NOMO-1 (cell line): ENCODE measurements around the gene MTCL3.
"Not testable (repeated sequence)": the region's sequence is repeated elsewhere in the genome, so short reads cannot be mapped to it uniquely, and the experiment has no call there.

Experiments
- DNase-seq, 2 experiments: peaks; one replicate each; lab custom pipeline; 2025; ENCODE audit not compliant: unreplicated experiment in 2 of 2; lab: John Stamatoyannopoulos, UW

MTCL3 gene

DNA sequence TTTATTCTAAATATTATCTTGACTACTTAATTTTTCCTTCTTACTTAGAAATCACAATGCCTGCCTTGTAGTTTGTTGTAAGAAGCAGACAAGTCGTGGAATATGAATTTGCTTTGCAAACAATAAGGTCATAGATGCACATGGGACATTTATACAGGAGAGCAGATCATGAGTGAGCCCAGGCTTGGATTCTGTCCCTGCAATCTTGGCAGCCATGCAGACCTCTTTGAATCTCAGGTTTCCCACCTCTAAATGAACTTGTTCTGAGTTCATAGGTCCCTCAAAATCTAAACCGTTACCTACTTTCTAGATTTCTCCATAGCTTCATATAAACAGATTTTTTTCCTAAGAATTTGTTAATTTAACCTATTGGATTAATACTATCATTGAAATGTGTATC lies 79.4 kb downstream of the MTCL3 start:
- DNase-seq: no peak

DNA sequence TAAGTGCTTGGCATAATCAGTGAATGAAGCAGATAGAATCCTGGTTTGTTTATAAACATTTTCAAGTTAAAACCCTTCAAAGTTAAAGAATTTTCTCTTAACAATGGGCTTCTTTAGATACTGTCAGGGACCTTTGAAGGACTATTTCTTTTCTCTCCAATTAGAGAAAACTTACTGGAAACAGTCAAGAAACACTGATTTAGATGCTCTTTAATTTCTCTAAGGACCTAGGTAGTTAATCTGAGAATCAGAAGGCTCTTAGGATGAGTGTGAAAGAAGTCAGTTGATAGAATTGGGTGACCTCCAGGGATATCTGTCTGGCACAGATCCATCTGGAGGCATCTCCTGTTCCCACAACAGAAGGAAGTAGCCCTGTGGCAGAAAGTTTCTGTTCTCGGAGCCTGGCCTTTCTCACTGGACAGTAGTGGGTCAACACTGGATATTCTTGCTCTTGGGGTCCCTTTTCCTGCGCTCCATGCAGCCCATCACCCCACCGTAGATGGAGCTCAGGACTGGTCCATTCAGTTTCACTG lies 82.5 kb downstream of the MTCL3 start:
- DNase-seq: no peak

DNA sequence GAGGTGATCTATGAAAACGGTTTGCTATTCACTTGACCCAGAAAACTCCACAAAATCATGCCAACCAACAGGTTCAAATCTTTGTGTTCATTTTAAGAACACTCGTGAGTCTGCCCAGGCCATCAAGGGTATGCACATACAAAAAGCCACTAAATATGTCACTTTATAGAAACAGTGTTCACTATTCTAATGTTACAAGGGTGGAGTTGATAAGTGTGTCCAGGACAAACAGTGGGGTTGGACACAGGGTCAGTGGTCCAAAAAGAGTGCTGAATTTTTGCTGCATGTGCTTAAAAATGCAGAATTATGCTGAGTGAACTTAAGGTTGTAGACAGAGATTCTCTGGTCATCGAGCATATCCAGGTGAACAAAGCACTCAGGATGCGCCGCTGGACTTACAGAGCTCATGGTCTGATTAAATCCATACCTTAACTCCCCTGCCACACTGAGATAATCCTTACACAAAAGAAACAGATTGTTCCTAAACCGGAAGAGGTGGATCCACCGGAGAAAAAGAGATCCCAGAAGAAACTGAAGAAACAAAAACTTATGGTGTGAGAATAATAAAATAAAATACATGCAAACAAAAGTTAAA lies 83.4 kb downstream of the MTCL3 start:
- no peak for DNase-seq

DNA sequence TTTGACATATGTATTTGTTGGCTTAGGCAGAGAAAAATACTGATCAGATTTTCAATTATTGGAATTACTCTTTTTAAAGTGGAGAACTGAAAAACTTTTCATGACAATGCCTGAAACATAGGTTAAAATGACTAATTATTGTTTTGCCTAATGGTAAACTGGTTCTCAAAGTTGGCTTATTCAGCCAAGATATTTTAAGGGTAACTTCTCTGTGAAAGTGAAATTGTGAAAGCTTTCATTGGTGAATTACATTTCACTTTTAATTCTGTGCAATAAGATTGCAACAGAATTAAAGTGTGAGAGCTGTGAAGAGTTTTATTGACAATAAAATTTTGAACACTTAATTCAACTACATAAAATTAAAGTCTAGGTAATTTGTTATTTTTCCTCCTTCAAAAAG lies 84.5 kb downstream of the MTCL3 start:
- DNase-seq: no peak

DNA sequence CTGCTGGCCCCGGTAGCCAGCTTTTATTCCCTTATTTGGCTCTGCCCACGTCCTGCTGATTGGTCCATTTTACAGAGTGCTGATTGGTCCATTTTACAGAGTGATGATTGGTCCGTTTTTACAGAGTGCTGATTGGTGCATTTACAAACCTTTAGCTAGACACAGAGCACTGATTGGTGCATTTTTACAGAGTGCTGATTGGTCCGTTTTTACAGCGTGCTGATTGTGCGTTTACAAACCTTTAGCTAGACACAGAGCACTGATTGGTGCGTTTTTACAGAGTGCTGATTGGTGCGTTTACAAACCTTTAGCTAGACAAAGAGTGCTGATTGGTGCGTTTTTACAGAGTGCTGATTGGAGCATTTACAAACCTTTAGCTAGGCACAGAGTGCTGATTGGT lies 90.6 kb downstream of the MTCL3 start:
- DNase-seq: not testable (repeated sequence)

DNA sequence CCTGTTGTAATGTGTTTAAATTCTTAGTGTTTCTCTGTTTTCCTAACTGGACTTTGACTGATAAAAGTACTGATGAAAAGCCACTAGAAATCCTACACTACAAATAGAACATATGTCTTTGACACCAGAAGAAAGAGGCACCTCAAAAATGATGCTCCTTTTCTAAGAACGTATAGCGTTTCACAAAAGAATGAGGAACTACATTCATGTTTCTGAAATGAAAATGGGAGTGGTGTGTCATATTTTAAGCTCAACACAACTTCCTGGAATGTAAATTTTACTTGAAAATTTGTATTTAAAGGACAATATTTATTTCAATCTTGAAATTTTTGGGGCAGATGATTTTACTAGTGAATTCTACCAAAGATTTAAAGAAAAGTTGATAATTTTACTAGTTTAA lies 95.2 kb downstream of the MTCL3 start:
- peak; percentile 33 to 56 for DNase-seq
